Activated T-cell treated with anti-CD3 and anti-CD28 coated beads, Interleukin-2, amount 50 U/mL, for 48 hours (primary cell): ENCODE results near the gene LCP2.

Experiments
- DNase-seq, 2 experiments: peaks; one replicate each; pipeline ENCODE4 v3.0.0-alpha.2; 2020

LCP2 gene

DNA sequence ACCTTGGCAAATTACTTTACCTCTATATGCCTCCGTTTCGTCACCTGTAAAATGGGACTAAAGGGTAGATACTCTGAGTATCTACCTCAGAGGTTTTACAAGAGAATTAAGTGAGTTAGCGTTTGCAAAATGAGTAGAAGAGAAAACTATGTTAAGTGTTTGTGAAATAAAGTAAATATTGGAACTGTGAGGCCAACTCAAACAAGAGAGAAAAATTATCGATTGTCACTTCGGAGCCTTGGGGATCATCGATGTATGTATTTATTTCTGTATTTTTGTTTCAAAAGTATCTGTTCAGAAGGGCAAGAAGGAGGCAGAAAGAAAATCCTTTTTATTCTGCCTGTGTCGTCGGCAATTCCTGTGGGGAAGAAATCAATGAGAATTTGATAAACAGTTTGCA is 90.6 kb downstream of the LCP2 start:
- no peak for DNase-seq

DNA sequence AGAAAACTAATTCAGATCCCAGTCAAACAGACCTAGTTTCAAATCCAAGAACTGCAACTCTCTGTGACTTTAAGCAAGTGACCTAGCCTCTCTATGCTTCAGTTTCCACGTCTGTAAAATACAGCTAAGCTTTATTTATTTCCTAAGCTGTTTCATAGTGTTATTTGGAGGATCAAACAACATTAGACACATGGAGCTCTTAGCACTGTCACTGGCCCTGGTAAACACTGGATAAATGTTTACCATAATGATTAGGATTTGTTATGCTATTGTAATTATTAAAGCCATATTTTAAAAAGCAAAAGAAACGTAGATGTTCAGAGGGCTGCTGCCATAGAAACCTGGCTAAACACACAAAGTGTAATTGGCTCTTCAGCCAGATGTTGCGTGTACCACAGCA is 91.4 kb downstream of the LCP2 start:
- DNase-seq = no peak

DNA sequence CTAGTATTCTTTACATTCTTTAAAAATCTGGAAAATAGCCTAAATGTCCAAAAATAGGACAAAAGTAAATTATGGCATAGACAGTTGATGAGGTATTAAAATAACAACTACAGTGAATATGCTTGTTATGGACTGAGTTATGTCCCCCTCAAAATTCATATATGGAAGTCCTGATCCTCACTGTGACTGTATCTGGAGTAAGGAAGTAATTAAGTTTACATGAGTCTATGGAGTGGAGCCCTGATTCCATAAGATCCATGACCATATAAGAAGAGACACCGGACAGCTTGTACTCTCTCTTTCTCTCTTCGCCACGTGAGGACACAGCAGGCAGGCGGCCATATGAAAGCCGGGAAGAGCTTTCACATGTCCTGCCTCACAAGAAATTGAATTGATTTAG is 93.4 kb downstream of the LCP2 start:
- no peak for DNase-seq

DNA sequence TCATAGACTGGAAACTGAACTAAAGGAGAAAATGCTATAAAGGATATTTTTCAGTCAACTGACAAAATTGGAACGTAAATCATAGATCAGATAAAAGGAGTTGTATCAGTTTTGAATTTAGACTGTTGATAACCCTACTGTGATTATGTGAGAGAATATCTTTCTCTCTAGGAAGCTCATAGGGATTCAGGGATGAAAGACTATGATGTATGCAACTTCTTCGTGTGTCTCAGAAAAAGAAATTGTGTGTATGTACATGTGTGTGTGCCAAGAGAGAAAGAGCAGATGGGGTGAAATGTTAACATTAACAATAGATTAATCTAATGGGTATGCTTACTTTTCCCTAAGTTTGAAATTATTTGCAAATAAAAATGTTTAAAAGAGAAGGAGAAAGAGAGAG is 95.5 kb downstream of the LCP2 start:
- DNase-seq = no peak

DNA sequence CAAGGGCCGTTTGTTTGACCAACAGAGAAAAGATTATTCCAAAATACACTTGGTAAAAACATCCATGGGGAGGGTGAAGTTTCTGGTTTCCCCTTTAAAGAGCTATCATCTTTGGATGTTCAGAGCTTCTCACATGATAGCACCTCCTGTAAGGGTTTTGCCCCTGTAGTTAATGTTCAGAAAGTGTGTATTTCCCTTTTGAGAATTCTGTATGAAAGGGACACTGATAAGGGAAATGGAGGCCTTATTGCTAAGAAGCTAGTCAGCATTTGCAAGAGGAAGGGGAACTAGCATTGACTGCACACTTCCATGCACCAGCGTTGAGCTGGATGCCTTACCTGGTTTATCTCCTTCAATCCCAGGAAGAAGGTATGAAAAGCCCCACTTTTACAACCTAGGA is 96.3 kb downstream of the LCP2 start:
- no peak for DNase-seq

DNA sequence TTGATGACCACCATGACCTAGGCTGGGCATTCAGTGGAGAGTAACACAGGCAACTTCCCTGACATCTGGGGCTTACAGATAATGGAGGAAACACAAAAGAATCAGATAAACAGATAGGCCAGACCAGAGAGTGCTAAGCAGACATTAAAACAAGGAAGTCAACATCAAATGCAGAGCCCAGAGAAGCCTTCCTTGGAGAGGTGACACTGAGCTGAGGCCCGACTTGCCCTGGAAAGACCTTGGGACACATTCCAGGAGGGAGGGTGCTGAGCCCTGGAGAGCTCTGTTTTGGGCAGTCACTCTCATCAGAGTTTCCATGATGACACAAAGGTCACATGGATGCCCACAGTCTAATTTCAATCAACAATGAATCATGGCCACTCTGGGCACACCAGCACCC is 96.7 kb downstream of the LCP2 start:
- DNase-seq = no peak
